Right lobe of liver (tissue), 4 donors: ENCODE results near the gene MAFF.
"Not testable (repeated sequence)": the region's sequence is repeated elsewhere in the genome, so short reads cannot be mapped to it uniquely, and the experiment has no call there.

Experiments used
- POLR2A ChIP-seq: fragments of 450-650 bp; IDR thresholded peaks from one replicate; pipeline ENCODE4 v1.6.1; 2017; ENCODE audit warnings: antibody characterized with exemption, mild to moderate bottlenecking
- TF ChIP-seq, protein P1 (sequence below), 4 donors: fragments of 200-600 bp in 3 of 4; fragments of 450-650 bp in 1 of 4; IDR thresholded peaks; one replicate each; pipeline versions ENCODE4 v1.5.1 to v1.8.0; 2016 to 2022; ENCODE audit warnings: antibody characterized with exemption in 4 of 4, mild to moderate bottlenecking in 2 of 4
- donor health status: DM: no; HTN: no; CAD: no.
- donor health status: DM: no; HTN: no; CAD: no.
- donor health status: DM: no; HTN: yes; CAD: no.

DNA sequence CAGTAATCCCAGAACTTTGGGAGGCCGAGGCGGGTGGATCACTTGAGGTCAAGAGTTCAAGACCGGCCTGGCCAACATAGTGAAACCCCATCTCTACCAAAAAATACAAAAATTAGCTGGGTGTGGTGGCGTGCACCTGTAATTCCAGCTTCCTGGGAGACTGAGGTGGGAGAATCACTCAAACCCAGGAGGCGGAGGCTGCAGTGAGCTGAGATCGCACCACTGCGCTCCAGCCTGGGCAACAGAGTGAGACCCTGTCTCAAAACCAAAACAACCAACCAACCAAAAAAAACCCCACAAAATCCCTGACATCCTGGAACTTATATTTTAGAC, 23.2 kb upstream of the MAFF start:
- TF ChIP-seq, protein P1, sequence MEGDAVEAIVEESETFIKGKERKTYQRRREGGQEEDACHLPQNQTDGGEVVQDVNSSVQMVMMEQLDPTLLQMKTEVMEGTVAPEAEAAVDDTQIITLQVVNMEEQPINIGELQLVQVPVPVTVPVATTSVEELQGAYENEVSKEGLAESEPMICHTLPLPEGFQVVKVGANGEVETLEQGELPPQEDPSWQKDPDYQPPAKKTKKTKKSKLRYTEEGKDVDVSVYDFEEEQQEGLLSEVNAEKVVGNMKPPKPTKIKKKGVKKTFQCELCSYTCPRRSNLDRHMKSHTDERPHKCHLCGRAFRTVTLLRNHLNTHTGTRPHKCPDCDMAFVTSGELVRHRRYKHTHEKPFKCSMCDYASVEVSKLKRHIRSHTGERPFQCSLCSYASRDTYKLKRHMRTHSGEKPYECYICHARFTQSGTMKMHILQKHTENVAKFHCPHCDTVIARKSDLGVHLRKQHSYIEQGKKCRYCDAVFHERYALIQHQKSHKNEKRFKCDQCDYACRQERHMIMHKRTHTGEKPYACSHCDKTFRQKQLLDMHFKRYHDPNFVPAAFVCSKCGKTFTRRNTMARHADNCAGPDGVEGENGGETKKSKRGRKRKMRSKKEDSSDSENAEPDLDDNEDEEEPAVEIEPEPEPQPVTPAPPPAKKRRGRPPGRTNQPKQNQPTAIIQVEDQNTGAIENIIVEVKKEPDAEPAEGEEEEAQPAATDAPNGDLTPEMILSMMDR (IDR thresholded peaks at IDR 0.05) = not testable (repeated sequence)
- not testable (repeated sequence) for TF ChIP-seq POLR2A
